ENCODE data around the gene SPN.
A peak's percentile ranks its signal among the peaks of the same experiment; 100 is the strongest.
"Not testable (repeated sequence)": the region's sequence is repeated elsewhere in the genome, so short reads cannot be mapped to it uniquely, and the experiment has no call there.

SPN gene

DNA sequence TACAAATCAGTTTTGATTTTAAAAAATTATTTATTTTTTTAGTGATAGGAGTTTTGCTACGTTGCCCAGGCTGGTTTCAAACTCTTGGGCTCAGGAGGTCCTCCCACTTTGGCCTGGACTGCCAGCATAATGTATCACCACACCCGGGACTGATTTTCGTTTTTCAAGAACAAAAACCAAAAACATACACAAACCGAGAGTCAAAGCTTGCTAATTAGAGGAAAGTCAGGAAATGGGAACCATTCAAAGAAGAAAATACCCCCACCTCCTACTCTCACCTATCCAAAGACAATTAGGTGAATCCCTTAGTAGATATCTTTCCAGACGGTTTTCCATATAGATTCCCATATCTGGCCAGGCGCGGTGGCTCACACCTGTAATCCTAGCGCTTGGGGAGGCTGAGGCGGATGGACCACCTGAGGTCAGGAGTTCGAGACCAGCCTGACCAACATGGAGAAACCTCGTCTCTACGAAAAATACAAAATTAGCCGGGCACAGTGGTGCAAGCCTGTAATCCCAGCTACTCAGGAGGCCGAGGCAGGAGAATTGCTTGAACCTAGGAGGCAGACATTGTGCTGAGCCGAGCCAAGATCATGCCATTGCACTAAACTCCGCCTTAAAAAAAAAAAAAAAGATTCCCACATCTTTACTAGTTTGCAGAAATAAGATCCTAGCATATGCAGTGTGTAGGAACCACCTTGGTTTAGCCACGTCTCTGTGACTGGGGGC is 883 bp upstream of the SPN start:
- Histone ChIP-seq H3K4me3 (ENCODE audit: low read length in 2 of 2) (peak overlapping the region in 1 of 2 donors; percentile 52), H3K9ac (ENCODE audit: low read depth in 1 of 2, low read length in 2 of 2) (peak overlapping the region in 1 of 2 donors; percentile 14), H3K4me1 (ENCODE audit: control insufficient read depth in 2 of 2, insufficient read depth in 2 of 2, low read length in 2 of 2) (peaks cover 3 to 8% of the 10 kb centered on the region in 2 donors), H3K27ac (ENCODE audit: low read depth in 2 of 2, low read length in 2 of 2) (peak overlapping the region in 1 of 2 donors; percentile 48), H3K36me3 (ENCODE audit: control insufficient read depth in 2 of 2, insufficient read depth in 2 of 2, low read length in 2 of 2) (no peaks in the 10 kb centered on the region), H3K27me3 (ENCODE audit: control insufficient read depth in 2 of 2, insufficient read depth in 2 of 2, low read length in 2 of 2) (no peaks in the 10 kb centered on the region), H3K9me3 (ENCODE audit: control insufficient read depth in 2 of 2, low read length in 2 of 2) (no peaks in the 10 kb centered on the region)

DNA sequence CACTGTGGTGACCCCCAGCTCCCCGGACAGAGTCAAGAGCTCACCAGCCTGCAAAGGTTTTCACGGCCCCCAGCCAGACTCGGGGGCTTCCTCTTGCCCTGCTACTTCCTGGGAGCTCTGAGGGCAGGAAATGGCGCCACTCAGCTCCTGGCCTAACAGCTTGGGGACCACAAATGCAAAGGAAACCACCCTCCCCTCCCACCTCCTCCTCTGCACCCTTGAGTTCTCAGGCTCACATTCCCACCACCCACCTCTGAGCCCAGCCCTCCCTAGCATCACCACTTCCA is 375 bp upstream of the SPN start:
- peak overlapping the region in 1 of 2 donors; percentile 52 for H3K4me3 ChIP-seq (ENCODE audit: low read length in 2 of 2)

DNA sequence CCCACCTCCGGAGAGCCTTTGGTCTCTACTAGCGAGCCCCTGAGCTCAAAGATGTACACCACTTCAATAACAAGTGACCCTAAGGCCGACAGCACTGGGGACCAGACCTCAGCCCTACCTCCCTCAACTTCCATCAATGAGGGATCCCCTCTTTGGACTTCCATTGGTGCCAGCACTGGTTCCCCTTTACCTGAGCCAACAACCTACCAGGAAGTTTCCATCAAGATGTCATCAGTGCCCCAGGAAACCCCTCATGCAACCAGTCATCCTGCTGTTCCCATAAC is 702 bp downstream of the SPN start:
- Histone ChIP-seq H3K4me1 (ENCODE audit: control insufficient read depth in 2 of 2, insufficient read depth in 2 of 2, low read length in 2 of 2) (peaks cover 3 to 8% of the 10 kb centered on the region in 2 donors), H3K27ac (ENCODE audit: low read depth in 2 of 2, low read length in 2 of 2) (peak overlapping the region in 1 of 2 donors; percentile 72), H3K9ac (ENCODE audit: low read depth in 1 of 2, low read length in 2 of 2) (peak overlapping the region in 1 of 2 donors; percentile 20), H3K4me3 (ENCODE audit: low read length in 2 of 2) (peak overlapping the region; percentile 2 to 74), H3K36me3 (ENCODE audit: control insufficient read depth in 2 of 2, insufficient read depth in 2 of 2, low read length in 2 of 2) (no peaks in the 10 kb centered on the region), H3K27me3 (ENCODE audit: control insufficient read depth in 2 of 2, insufficient read depth in 2 of 2, low read length in 2 of 2) (no peaks in the 10 kb centered on the region), H3K9me3 (ENCODE audit: control insufficient read depth in 2 of 2, low read length in 2 of 2) (no peaks in the 10 kb centered on the region)

More for the DNA sequence above, 375 bp upstream of the SPN start:
- no peaks in the 10 kb centered on the region for H3K9me3 ChIP-seq (ENCODE audit: control insufficient read depth in 2 of 2, low read length in 2 of 2)
- no peaks in the 10 kb centered on the region for H3K36me3 ChIP-seq (ENCODE audit: control insufficient read depth in 2 of 2, insufficient read depth in 2 of 2, low read length in 2 of 2)
- peak overlapping the region in 1 of 2 donors; percentile 48 for H3K27ac ChIP-seq (ENCODE audit: low read depth in 2 of 2, low read length in 2 of 2)
- H3K4me1 ChIP-seq (ENCODE audit: control insufficient read depth in 2 of 2, insufficient read depth in 2 of 2, low read length in 2 of 2) = peaks cover 3 to 8% of the 10 kb centered on the region in 2 donors
- peak overlapping the region in 1 of 2 donors; percentile 14 for H3K9ac ChIP-seq (ENCODE audit: low read depth in 1 of 2, low read length in 2 of 2)
- no peaks in the 10 kb centered on the region for H3K27me3 ChIP-seq (ENCODE audit: control insufficient read depth in 2 of 2, insufficient read depth in 2 of 2, low read length in 2 of 2)

DNA sequence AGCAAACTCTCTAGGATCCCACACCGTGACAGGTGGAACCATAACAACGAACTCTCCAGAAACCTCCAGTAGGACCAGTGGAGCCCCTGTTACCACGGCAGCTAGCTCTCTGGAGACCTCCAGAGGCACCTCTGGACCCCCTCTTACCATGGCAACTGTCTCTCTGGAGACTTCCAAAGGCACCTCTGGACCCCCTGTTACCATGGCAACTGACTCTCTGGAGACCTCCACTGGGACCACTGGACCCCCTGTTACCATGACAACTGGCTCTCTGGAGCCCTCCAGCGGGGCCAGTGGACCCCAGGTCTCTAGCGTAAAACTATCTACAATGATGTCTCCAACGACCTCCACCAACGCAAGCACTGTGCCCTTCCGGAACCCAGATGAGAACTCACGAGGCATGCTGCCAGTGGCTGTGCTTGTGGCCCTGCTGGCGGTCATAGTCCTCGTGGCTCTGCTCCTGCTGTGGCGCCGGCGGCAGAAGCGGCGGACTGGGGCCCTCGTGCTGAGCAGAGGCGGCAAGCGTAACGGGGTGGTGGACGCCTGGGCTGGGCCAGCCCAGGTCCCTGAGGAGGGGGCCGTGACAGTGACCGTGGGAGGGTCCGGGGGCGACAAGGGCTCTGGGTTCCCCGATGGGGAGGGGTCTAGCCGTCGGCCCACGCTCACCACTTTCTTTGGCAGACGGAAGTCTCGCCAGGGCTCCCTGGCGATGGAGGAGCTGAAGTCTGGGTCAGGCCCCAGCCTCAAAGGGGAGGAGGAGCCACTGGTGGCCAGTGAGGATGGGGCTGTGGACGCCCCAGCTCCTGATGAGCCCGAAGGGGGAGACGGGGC is 1.3 kb downstream of the SPN start:
- peak overlapping the region; percentile 20 to 29 for H3K9ac ChIP-seq (ENCODE audit: low read depth in 1 of 2, low read length in 2 of 2)
- peak overlapping the region; percentile 11 to 72 for H3K27ac ChIP-seq (ENCODE audit: low read depth in 2 of 2, low read length in 2 of 2)
- H3K9me3 ChIP-seq (ENCODE audit: control insufficient read depth in 2 of 2, low read length in 2 of 2) = no peaks in the 10 kb centered on the region
- H3K4me1 ChIP-seq (ENCODE audit: control insufficient read depth in 2 of 2, insufficient read depth in 2 of 2, low read length in 2 of 2) = peaks cover 3 to 8% of the 10 kb centered on the region in 2 donors
- peak overlapping the region; percentile 2 to 74 for H3K4me3 ChIP-seq (ENCODE audit: low read length in 2 of 2)
- no peaks in the 10 kb centered on the region for H3K36me3 ChIP-seq (ENCODE audit: control insufficient read depth in 2 of 2, insufficient read depth in 2 of 2, low read length in 2 of 2)
- H3K27me3 ChIP-seq (ENCODE audit: control insufficient read depth in 2 of 2, insufficient read depth in 2 of 2, low read length in 2 of 2) = no peaks in the 10 kb centered on the region

DNA sequence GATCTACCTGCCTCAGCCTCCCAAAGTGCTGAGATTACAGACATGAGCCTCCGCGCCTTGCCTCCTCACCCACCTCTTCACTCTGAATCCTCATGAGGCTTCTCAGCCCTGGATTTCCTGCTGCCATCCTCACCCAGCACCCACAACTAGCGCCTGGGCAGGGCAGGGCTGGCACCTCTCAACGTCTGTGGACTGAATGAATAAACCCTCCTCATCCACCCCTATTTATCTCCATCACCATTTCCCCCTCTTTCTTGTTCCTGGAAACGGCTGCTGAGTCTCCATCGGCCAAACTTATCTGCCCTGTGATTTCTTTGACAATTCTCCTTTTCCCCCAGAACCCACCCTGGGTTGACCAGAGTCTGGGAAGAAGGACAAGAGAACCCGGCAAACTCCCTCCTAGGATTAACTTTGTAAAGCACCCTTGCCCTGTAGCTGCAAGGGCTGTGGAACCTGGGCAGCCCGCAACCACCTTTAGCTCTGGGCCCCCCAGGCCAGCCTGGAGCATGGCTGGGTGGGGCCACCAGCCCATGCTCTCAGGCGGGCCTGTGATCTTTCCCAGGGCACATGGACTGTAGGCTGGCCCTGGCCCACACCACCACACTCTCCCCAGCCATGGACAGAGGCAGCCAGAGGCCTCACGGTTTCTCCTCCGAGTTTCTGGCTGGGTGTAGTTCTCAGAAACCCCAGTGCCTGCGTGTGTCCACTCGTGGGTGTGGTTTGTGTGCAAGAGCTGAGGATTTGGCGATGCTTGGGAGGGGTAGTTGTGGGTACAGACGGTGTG is 2.4 kb downstream of the SPN start:
- H3K4me3 ChIP-seq (ENCODE audit: low read length in 2 of 2) = peak overlapping the region in 1 of 2 donors; percentile 74
- no peak overlapping the region for H3K27ac ChIP-seq (ENCODE audit: low read depth in 2 of 2, low read length in 2 of 2)
- no peaks in the 10 kb centered on the region for H3K27me3 ChIP-seq (ENCODE audit: control insufficient read depth in 2 of 2, insufficient read depth in 2 of 2, low read length in 2 of 2)
- H3K4me1 ChIP-seq (ENCODE audit: control insufficient read depth in 2 of 2, insufficient read depth in 2 of 2, low read length in 2 of 2) = peaks cover 3 to 8% of the 10 kb centered on the region in 2 donors
- H3K9ac ChIP-seq (ENCODE audit: low read depth in 1 of 2, low read length in 2 of 2) = no peak overlapping the region
- H3K36me3 ChIP-seq (ENCODE audit: control insufficient read depth in 2 of 2, insufficient read depth in 2 of 2, low read length in 2 of 2) = no peaks in the 10 kb centered on the region
- H3K9me3 ChIP-seq (ENCODE audit: control insufficient read depth in 2 of 2, low read length in 2 of 2) = no peaks in the 10 kb centered on the region

DNA sequence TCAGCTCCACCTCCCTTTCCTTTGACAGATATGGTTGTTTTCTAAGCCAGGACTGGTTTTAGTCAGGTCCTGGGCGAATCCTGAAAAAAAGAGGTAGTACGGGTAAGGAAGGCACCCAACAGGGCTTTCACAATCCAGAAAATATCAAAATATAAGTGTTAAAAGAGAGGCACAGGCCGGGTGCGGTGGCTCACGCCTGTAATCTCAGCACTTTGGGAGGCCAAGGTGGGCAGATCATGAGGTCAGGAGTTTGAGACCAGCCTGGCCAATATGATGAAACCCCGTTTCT is 4.2 kb downstream of the SPN start:
- not testable (repeated sequence) for H3K27ac ChIP-seq (ENCODE audit: low read depth in 2 of 2, low read length in 2 of 2); H3K4me3 ChIP-seq (ENCODE audit: low read length in 2 of 2); H3K9me3 ChIP-seq (ENCODE audit: control insufficient read depth in 2 of 2, low read length in 2 of 2); H3K9ac ChIP-seq (ENCODE audit: low read depth in 1 of 2, low read length in 2 of 2); H3K4me1 ChIP-seq (ENCODE audit: control insufficient read depth in 2 of 2, insufficient read depth in 2 of 2, low read length in 2 of 2); H3K36me3 ChIP-seq (ENCODE audit: control insufficient read depth in 2 of 2, insufficient read depth in 2 of 2, low read length in 2 of 2); H3K27me3 ChIP-seq (ENCODE audit: control insufficient read depth in 2 of 2, insufficient read depth in 2 of 2, low read length in 2 of 2)

DNA sequence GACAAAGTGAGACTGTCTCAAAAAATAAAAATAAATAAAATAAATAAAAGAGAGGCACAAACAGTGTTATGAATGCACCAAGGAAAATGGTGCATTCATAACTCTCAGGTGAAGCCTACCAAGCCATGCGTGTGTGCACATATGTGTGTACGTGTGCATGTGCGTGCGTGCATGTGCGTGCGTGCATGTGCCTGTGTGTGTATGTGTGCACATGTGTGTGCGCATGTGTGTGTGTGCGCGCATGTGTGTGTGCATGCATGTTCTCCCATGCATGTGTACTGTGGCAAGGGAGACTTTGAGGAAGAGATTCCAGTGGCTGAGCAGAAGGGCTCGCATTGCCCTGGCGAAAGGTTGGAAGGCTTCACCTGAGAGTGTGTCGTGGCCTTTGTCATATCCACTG is 4.7 kb downstream of the SPN start:
- Histone ChIP-seq H3K27me3 (ENCODE audit: control insufficient read depth in 2 of 2, insufficient read depth in 2 of 2, low read length in 2 of 2) (no peaks in the 10 kb centered on the region), H3K4me1 (ENCODE audit: control insufficient read depth in 2 of 2, insufficient read depth in 2 of 2, low read length in 2 of 2) (peaks cover 3 to 8% of the 10 kb centered on the region in 2 donors), H3K9me3 (ENCODE audit: control insufficient read depth in 2 of 2, low read length in 2 of 2) (no peaks in the 10 kb centered on the region), H3K9ac (ENCODE audit: low read depth in 1 of 2, low read length in 2 of 2) (no peak overlapping the region), H3K4me3 (ENCODE audit: low read length in 2 of 2) (no peak overlapping the region), H3K36me3 (ENCODE audit: control insufficient read depth in 2 of 2, insufficient read depth in 2 of 2, low read length in 2 of 2) (no peaks in the 10 kb centered on the region), H3K27ac (ENCODE audit: low read depth in 2 of 2, low read length in 2 of 2) (no peak overlapping the region)

DNA sequence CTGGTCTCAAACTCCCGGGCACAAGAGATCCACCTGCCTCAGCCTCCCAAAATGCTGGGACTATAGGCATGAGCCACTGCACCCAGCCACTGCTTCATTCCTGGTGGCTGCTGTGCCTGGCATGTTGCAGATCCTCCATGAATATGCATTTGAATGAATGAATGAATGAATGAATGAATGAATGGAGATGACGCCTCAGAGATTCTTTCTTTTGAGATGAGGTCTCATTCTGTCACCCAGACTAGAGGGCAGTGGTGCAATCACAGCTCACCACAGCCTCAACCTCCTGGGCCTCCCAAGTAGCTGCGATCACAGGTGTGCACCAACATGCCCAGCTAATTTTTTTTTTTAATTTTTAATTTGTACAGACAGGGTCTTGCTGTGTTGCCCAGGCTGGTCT is 5.2 kb downstream of the SPN start:
- Histone ChIP-seq H3K27me3 (ENCODE audit: control insufficient read depth in 2 of 2, insufficient read depth in 2 of 2, low read length in 2 of 2) (no peaks in the 10 kb centered on the region), H3K27ac (ENCODE audit: low read depth in 2 of 2, low read length in 2 of 2) (no peak overlapping the region), H3K4me3 (ENCODE audit: low read length in 2 of 2) (no peak overlapping the region), H3K9ac (ENCODE audit: low read depth in 1 of 2, low read length in 2 of 2) (no peak overlapping the region), H3K9me3 (ENCODE audit: control insufficient read depth in 2 of 2, low read length in 2 of 2) (no peaks in the 10 kb centered on the region), H3K36me3 (ENCODE audit: control insufficient read depth in 2 of 2, insufficient read depth in 2 of 2, low read length in 2 of 2) (no peaks in the 10 kb centered on the region), H3K4me1 (ENCODE audit: control insufficient read depth in 2 of 2, insufficient read depth in 2 of 2, low read length in 2 of 2) (peaks cover 3 to 8% of the 10 kb centered on the region in 2 donors)

DNA sequence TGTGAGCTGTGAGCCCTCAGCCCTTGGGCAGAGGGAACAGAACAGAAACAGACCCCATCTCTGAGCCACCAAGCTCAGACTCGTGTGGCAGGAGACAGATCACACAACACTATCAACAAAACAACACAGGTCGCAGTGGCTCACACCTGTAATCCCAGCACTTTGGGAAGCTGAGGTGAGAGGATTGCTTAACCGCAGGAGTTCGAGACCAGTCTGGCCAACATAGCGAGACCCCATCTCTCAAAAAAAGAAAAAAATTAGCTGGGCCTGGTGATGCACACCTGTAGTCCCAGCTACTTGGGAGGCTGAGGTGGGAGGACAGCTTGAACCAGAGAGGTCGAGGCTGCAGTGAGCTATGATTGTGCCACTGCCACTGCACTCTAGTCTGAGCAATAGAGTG is 10.5 kb downstream of the SPN start:
- H3K9me3 ChIP-seq (ENCODE audit: control insufficient read depth in 2 of 2, low read length in 2 of 2) = no peaks in the 10 kb centered on the region
- no peaks in the 10 kb centered on the region for H3K27me3 ChIP-seq (ENCODE audit: control insufficient read depth in 2 of 2, insufficient read depth in 2 of 2, low read length in 2 of 2)
- H3K36me3 ChIP-seq (ENCODE audit: control insufficient read depth in 2 of 2, insufficient read depth in 2 of 2, low read length in 2 of 2) = no peaks in the 10 kb centered on the region
- H3K27ac ChIP-seq (ENCODE audit: low read depth in 2 of 2, low read length in 2 of 2) = no peak overlapping the region
- peaks cover 8 to 10% of the 10 kb centered on the region in 2 donors for H3K4me1 ChIP-seq (ENCODE audit: control insufficient read depth in 2 of 2, insufficient read depth in 2 of 2, low read length in 2 of 2)
- H3K9ac ChIP-seq (ENCODE audit: low read depth in 1 of 2, low read length in 2 of 2) = no peak overlapping the region
- no peak overlapping the region for H3K4me3 ChIP-seq (ENCODE audit: low read length in 2 of 2)

DNA sequence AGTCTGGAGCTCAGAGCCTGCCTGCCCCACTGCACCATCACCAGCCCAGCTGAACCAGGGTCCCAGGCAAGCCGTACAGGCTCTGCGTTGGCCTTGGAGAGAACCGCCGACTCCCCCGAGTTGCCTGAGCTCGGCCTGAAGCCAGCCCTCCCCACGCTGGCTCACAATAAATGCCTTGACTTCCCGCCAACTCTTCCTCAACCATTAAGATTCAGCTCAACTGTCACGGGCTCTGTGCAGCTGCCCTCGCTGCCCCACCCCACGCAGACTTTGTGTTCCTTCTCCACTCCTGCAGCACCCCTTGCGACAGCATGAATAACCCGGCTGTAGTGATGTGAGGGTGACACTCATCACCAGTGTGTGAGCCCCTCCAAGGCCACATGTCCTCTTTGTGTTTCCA is 11.1 kb downstream of the SPN start:
- H3K4me1 ChIP-seq (ENCODE audit: control insufficient read depth in 2 of 2, insufficient read depth in 2 of 2, low read length in 2 of 2) = peaks cover 8 to 14% of the 10 kb centered on the region in 2 donors
- H3K36me3 ChIP-seq (ENCODE audit: control insufficient read depth in 2 of 2, insufficient read depth in 2 of 2, low read length in 2 of 2) = no peaks in the 10 kb centered on the region
- no peaks in the 10 kb centered on the region for H3K9me3 ChIP-seq (ENCODE audit: control insufficient read depth in 2 of 2, low read length in 2 of 2)
- H3K4me3 ChIP-seq (ENCODE audit: low read length in 2 of 2) = peak overlapping the region in 1 of 2 donors; percentile 13
- peak overlapping the region in 1 of 2 donors; percentile 32 for H3K27ac ChIP-seq (ENCODE audit: low read depth in 2 of 2, low read length in 2 of 2)
- no peaks in the 10 kb centered on the region for H3K27me3 ChIP-seq (ENCODE audit: control insufficient read depth in 2 of 2, insufficient read depth in 2 of 2, low read length in 2 of 2)
- H3K9ac ChIP-seq (ENCODE audit: low read depth in 1 of 2, low read length in 2 of 2) = peak overlapping the region in 1 of 2 donors; percentile 33
